Skeletal muscle tissue (tissue), 4 donors: ENCODE measurements around the gene ABL1. TPM values are rescaled to one million over a fixed set of nuclear protein-coding genes. Genes with fewer than 3 reads are reported as not detected.
A peak's percentile ranks its signal among the peaks of the same experiment; 100 is the strongest.

Experiments
- H3K27ac ChIP-seq: one replicate; pipeline ENCODE4 v1.7.0; 2013; ENCODE audit warnings: mild to moderate bottlenecking, low read depth, low read length, inconsistent platforms
- H3K27me3 ChIP-seq, 3 donors: one replicate each; pipeline ENCODE4 v1.7.0; 2013; ENCODE audit warnings: low read length in 3 of 3; ENCODE audit not compliant: control insufficient read depth in 3 of 3, insufficient read depth in 3 of 3
- H3K36me3 ChIP-seq, 3 donors: one replicate each; pipeline ENCODE4 v1.7.0; 2013; ENCODE audit warnings: low read length in 3 of 3; ENCODE audit not compliant: control insufficient read depth in 3 of 3, insufficient read depth in 3 of 3
- H3K4me1 ChIP-seq, 3 donors: one replicate each; pipeline ENCODE4 v1.7.0; 2013; ENCODE audit warnings: low read length in 3 of 3, mild to moderate bottlenecking in 3 of 3; ENCODE audit not compliant: control insufficient read depth in 3 of 3, insufficient read depth in 3 of 3
- H3K4me3 ChIP-seq, 3 donors: one replicate each; pipeline ENCODE4 v1.7.0; 2013; ENCODE audit warnings: low read length in 3 of 3
- H3K9ac ChIP-seq, 3 donors: one replicate each; pipeline ENCODE4 v1.7.0; 2013; ENCODE audit warnings: low read length in 3 of 3, mild to moderate bottlenecking in 3 of 3, moderate library complexity in 2 of 3, low read depth in 1 of 3
- H3K9me3 ChIP-seq, 3 donors: one replicate each; pipeline ENCODE4 v1.7.0; 2013; ENCODE audit warnings: low read length in 3 of 3; ENCODE audit not compliant: control insufficient read depth in 3 of 3
- total RNA-seq: library from RNA; depleted of rRNA; stranded (reverse); fragments of >200 nt; gene quantifications from one replicate; pipeline ENCODE4 v1.2.3, GENCODE V29; 2014
- donor health status: Osteomylitis.

ABL1 gene
- total RNA-seq, 1 donor from 2014 or later = 27.7 TPM

GRCh38 chr9:130860458-130861316 is 25.6 kb downstream of the ABL1 start:
- Histone ChIP-seq H3K27ac (peak overlapping the region; percentile 77), H3K36me3 (peaks cover 9 to 24% (median 11%) of the 10 kb centered on the region in 3 donors), H3K9me3 (no peaks in the 10 kb centered on the region), H3K4me1 (peaks cover 32 to 38% (median 33%) of the 10 kb centered on the region in 3 donors), H3K9ac (peak overlapping the region in 2 of 3 donors; percentile 52 to 72), H3K4me3 (peak overlapping the region in 2 of 3 donors; percentile 5 to 47), H3K27me3 (no peaks in the 10 kb centered on the region)

- Histone ChIP-seq H3K36me3 (peaks cover 6 to 20% (median 8%) of the 10 kb centered on the region in 3 donors), H3K9ac (no peak overlapping the region), H3K4me3 (no peak overlapping the region), H3K4me1 (peaks cover 32 to 38% (median 33%) of the 10 kb centered on the region in 3 donors), H3K9me3 (no peaks in the 10 kb centered on the region), H3K27ac (no peak overlapping the region), H3K27me3 (no peaks in the 10 kb centered on the region)
These were observed 26.5 kb downstream of the ABL1 start for GRCh38 chr9:130861372-130862180.

GRCh38 chr9:130862217-130862616 is 27.2 kb downstream of the ABL1 start:
- Histone ChIP-seq H3K4me3 (no peak overlapping the region), H3K36me3 (peaks cover 6 to 20% (median 8%) of the 10 kb centered on the region in 3 donors), H3K9ac (no peak overlapping the region), H3K9me3 (no peaks in the 10 kb centered on the region), H3K27ac (no peak overlapping the region), H3K4me1 (peaks cover 32 to 38% (median 33%) of the 10 kb centered on the region in 3 donors), H3K27me3 (no peaks in the 10 kb centered on the region)

GRCh38 chr9:130862747-130863146 is 27.7 kb downstream of the ABL1 start:
- Histone ChIP-seq H3K4me3 (no peak overlapping the region), H3K4me1 (peaks cover 31 to 36% (median 33%) of the 10 kb centered on the region in 3 donors), H3K27ac (no peak overlapping the region), H3K9me3 (no peaks in the 10 kb centered on the region), H3K9ac (no peak overlapping the region), H3K27me3 (no peaks in the 10 kb centered on the region), H3K36me3 (peaks cover 6 to 18% (median 11%) of the 10 kb centered on the region in 3 donors)

GRCh38 chr9:130864541-130864940 is 29.5 kb downstream of the ABL1 start:
- Histone ChIP-seq H3K36me3 (peaks cover 6 to 20% (median 11%) of the 10 kb centered on the region in 3 donors), H3K27me3 (no peaks in the 10 kb centered on the region), H3K4me1 (peaks cover 19 to 26% (median 20%) of the 10 kb centered on the region in 3 donors), H3K9me3 (no peaks in the 10 kb centered on the region), H3K27ac (no peak overlapping the region), H3K9ac (no peak overlapping the region), H3K4me3 (no peak overlapping the region)

GRCh38 chr9:130865921-130866320 is 30.9 kb downstream of the ABL1 start:
- peaks cover 9 to 20% (median 11%) of the 10 kb centered on the region in 3 donors for H3K36me3 ChIP-seq
- peaks cover 8 to 15% (median 10%) of the 10 kb centered on the region in 3 donors for H3K4me1 ChIP-seq

GRCh38 chr9:130866474-130866965 is 31.5 kb downstream of the ABL1 start:
- H3K27me3 ChIP-seq = no peaks in the 10 kb centered on the region
- H3K9ac ChIP-seq = no peak overlapping the region
- peaks cover 10 to 19% (median 12%) of the 10 kb centered on the region in 3 donors for H3K36me3 ChIP-seq
- no peak overlapping the region for H3K27ac ChIP-seq
- peaks cover 2 to 10% (median 9%) of the 10 kb centered on the region in 3 donors for H3K4me1 ChIP-seq
- H3K9me3 ChIP-seq = no peaks in the 10 kb centered on the region
- H3K4me3 ChIP-seq = no peak overlapping the region

More at GRCh38 chr9:130865921-130866320, 30.9 kb downstream of the ABL1 start:
- Histone ChIP-seq H3K9ac (no peak overlapping the region), H3K27ac (no peak overlapping the region), H3K27me3 (no peaks in the 10 kb centered on the region), H3K9me3 (no peaks in the 10 kb centered on the region), H3K4me3 (no peak overlapping the region)

GRCh38 chr9:130867556-130867955 is 32.5 kb downstream of the ABL1 start:
- Histone ChIP-seq H3K9ac (no peak overlapping the region), H3K4me3 (no peak overlapping the region), H3K27me3 (no peaks in the 10 kb centered on the region), H3K4me1 (peaks cover 0 to 8% (median 7%) of the 10 kb centered on the region in 3 donors), H3K9me3 (no peaks in the 10 kb centered on the region), H3K36me3 (peaks cover 17 to 19% (median 19%) of the 10 kb centered on the region in 3 donors), H3K27ac (no peak overlapping the region)

GRCh38 chr9:130868230-130868629 is 33.2 kb downstream of the ABL1 start:
- H3K4me1 ChIP-seq = peaks cover 6 to 13% (median 13%) of the 10 kb centered on the region in 3 donors

More at GRCh38 chr9:130868230-130868629, 33.2 kb downstream of the ABL1 start:
- Histone ChIP-seq H3K9me3 (no peaks in the 10 kb centered on the region), H3K36me3 (peaks cover 18 to 25% (median 20%) of the 10 kb centered on the region in 3 donors), H3K9ac (no peak overlapping the region), H3K27ac (no peak overlapping the region), H3K4me3 (no peak overlapping the region), H3K27me3 (no peaks in the 10 kb centered on the region)
